ENCODE measurements around the gene UBXN11.

The UBXN11 gene

GRCh38 chr1:26305667-26306289, 658 bp downstream of the UBXN11 start:
- peak overlapping the region; percentile 78 for H3K4me3 ChIP-seq (replicated peaks; ENCODE audit: low read depth, low read length)
- TF ChIP-seq CTCF (IDR thresholded peaks at IDR 0.05; ENCODE audit: low read depth, low read length, missing control alignments), result no peak
- DNase-seq (ENCODE audit: extremely low read depth, low read depth), result no peak

- H3K4me3 ChIP-seq (replicated peaks; ENCODE audit: low read depth, low read length), result no peak overlapping the region
- DNase-seq (ENCODE audit: extremely low read depth, low read depth), result peak; percentile 37
- no peak for TF ChIP-seq CTCF (IDR thresholded peaks at IDR 0.05; ENCODE audit: low read depth, low read length, missing control alignments)
These were observed 3.6 kb downstream of the UBXN11 start for GRCh38 chr1:26302733-26303405.

- DNase-seq (ENCODE audit: extremely low read depth, low read depth), result no peak
- no peak for TF ChIP-seq CTCF (IDR thresholded peaks at IDR 0.05; ENCODE audit: low read depth, low read length, missing control alignments)
- H3K4me3 ChIP-seq (replicated peaks; ENCODE audit: low read depth, low read length), result no peak overlapping the region
These were observed 5.7 kb downstream of the UBXN11 start for GRCh38 chr1:26300578-26301275.

GRCh38 chr1:26297791-26298124, 8.7 kb downstream of the UBXN11 start:
- DNase-seq (ENCODE audit: extremely low read depth, low read depth), result no peak
- TF ChIP-seq CTCF (IDR thresholded peaks at IDR 0.05; ENCODE audit: low read depth, low read length, missing control alignments), result no peak
- no peak overlapping the region for H3K4me3 ChIP-seq (replicated peaks; ENCODE audit: low read depth, low read length)

GRCh38 chr1:26297057-26297790, 9.2 kb downstream of the UBXN11 start:
- no peak for DNase-seq (ENCODE audit: extremely low read depth, low read depth)
- H3K4me3 ChIP-seq (replicated peaks; ENCODE audit: low read depth, low read length), result no peak overlapping the region
- no peak for TF ChIP-seq CTCF (IDR thresholded peaks at IDR 0.05; ENCODE audit: low read depth, low read length, missing control alignments)

- no peak for TF ChIP-seq CTCF (IDR thresholded peaks at IDR 0.05; ENCODE audit: low read depth, low read length, missing control alignments)
- no peak overlapping the region for H3K4me3 ChIP-seq (replicated peaks; ENCODE audit: low read depth, low read length)
- DNase-seq (ENCODE audit: extremely low read depth, low read depth), result no peak
These were observed 9.9 kb downstream of the UBXN11 start for GRCh38 chr1:26296340-26297056.

All from HFF-Myc (cell line).